ENCODE results near the gene HNRNPUL1.
"Not testable (repeated sequence)": the region's sequence is repeated elsewhere in the genome, so short reads cannot be mapped to it uniquely, and the experiment has no call there.

The HNRNPUL1 gene

GRCh38 chr19:41327076-41327575, 63.0 kb downstream of the HNRNPUL1 start:
- DNase-seq (ENCODE audit: low read depth) = peak; percentile 18

- DNase-seq (ENCODE audit: low read depth) = peak; percentile 35
These were observed 63.5 kb downstream of the HNRNPUL1 start for GRCh38 chr19:41327576-41328156.

- peak; percentile 33 for DNase-seq (ENCODE audit: low read depth)
These were observed 64.1 kb downstream of the HNRNPUL1 start for GRCh38 chr19:41328157-41328841.

GRCh38 chr19:41328842-41329225, 64.7 kb downstream of the HNRNPUL1 start:
- DNase-seq (ENCODE audit: low read depth) = no peak

- DNase-seq (ENCODE audit: low read depth) = no peak
These were observed 66.3 kb downstream of the HNRNPUL1 start for GRCh38 chr19:41330481-41330880.

GRCh38 chr19:41330946-41331678, 66.9 kb downstream of the HNRNPUL1 start:
- no peak for DNase-seq (ENCODE audit: low read depth)

- DNase-seq (ENCODE audit: low read depth) = no peak
These were observed 67.8 kb downstream of the HNRNPUL1 start for GRCh38 chr19:41332000-41332399.

GRCh38 chr19:41332468-41332867, 68.3 kb downstream of the HNRNPUL1 start:
- DNase-seq (ENCODE audit: low read depth) = no peak

- DNase-seq (ENCODE audit: low read depth) = no peak
These were observed 70.6 kb downstream of the HNRNPUL1 start for GRCh38 chr19:41334793-41335192.

GRCh38 chr19:41335467-41335866, 71.3 kb downstream of the HNRNPUL1 start:
- no peak for DNase-seq (ENCODE audit: low read depth)

- peak; percentile 93 for DNase-seq (ENCODE audit: low read depth)
These were observed 75.8 kb downstream of the HNRNPUL1 start for GRCh38 chr19:41339936-41340335.

- no peak for DNase-seq (ENCODE audit: low read depth)
These were observed 77.7 kb downstream of the HNRNPUL1 start for GRCh38 chr19:41341669-41342490.

- DNase-seq (ENCODE audit: low read depth) = no peak
These were observed 80.0 kb downstream of the HNRNPUL1 start for GRCh38 chr19:41344162-41344561.

- not testable (repeated sequence) for DNase-seq (ENCODE audit: low read depth)
These were observed 82.7 kb downstream of the HNRNPUL1 start for GRCh38 chr19:41346916-41347315.

GRCh38 chr19:41350735-41351338, 86.7 kb downstream of the HNRNPUL1 start:
- DNase-seq (ENCODE audit: low read depth) = peak; percentile 53

GRCh38 chr19:41351339-41352245, 87.4 kb downstream of the HNRNPUL1 start:
- peak; percentile 64 for DNase-seq (ENCODE audit: low read depth)

GRCh38 chr19:41352279-41352608, 88.1 kb downstream of the HNRNPUL1 start:
- no peak for DNase-seq (ENCODE audit: low read depth)

GRCh38 chr19:41352609-41353465, 88.7 kb downstream of the HNRNPUL1 start:
- DNase-seq (ENCODE audit: low read depth) = peak; percentile 64

GRCh38 chr19:41353466-41354342, 89.5 kb downstream of the HNRNPUL1 start, which contains the start of gene TGFB1:
Gene TGFB1 (minus strand): TSS chr19:41353922. CDS start chr19:41353044, 878 bp downstream.
- DNase-seq (ENCODE audit: low read depth) = peak; percentile 93

All from EH (cell line).